HepG2 (cell line): ENCODE results near the gene PODN. TPM values are rescaled to one million over a fixed set of nuclear protein-coding genes. Genes with fewer than 3 reads are reported as not detected.
A peak's percentile ranks its signal among the peaks of the same experiment; 100 is the strongest.

Experiments
- BCL6 ChIP-seq: IDR thresholded peaks from 2 replicates; pipeline ENCODE4 v1.6.1; 2016; ENCODE audit warnings: missing genetic modification reagents, missing compliant biosample characterization
- BORCS8-MEF2B ChIP-seq: sonication (generic); formaldehyde crosslinking; IDR thresholded peaks from 2 replicates; pipeline ENCODE4 v1.8.0; 2022; ENCODE audit warnings: mild to moderate bottlenecking, missing genetic modification reagents
- ERF ChIP-seq: IDR thresholded peaks from 2 replicates; pipeline ENCODE4 v1.6.1; 2018; ENCODE audit warnings: missing biosample characterization, missing genetic modification reagents
- HOXA5 ChIP-seq: sonication (generic); formaldehyde crosslinking; IDR thresholded peaks from 2 replicates; pipeline ENCODE4 v1.4.0; 2020; ENCODE audit warnings: missing genetic modification reagents
- PAX8 ChIP-seq: sonication (generic); formaldehyde crosslinking; IDR thresholded peaks from 2 replicates; pipeline ENCODE4 v1.8.0; 2022; ENCODE audit warnings: mild to moderate bottlenecking, missing genetic modification reagents, borderline replicate concordance
- PLRG1 ChIP-seq: fragments of 450-650 bp; conservative IDR thresholded peaks from 2 replicates; pipeline ENCODE4 v1.6.1; 2016
- RFXAP ChIP-seq: sonication (generic); formaldehyde crosslinking; IDR thresholded peaks from 2 replicates; pipeline ENCODE4 v1.4.0; 2020; ENCODE audit warnings: missing genetic modification reagents, borderline replicate concordance
- STAG1 ChIP-seq: sonication (generic); formaldehyde crosslinking; IDR thresholded peaks from 2 replicates; pipeline ENCODE4 v1.4.0; 2020; ENCODE audit warnings: missing genetic modification reagents
- TOPORS ChIP-seq: sonication (generic); formaldehyde crosslinking; IDR thresholded peaks from 2 replicates; pipeline ENCODE4 v1.8.0; 2023; ENCODE audit warnings: mild to moderate bottlenecking, missing genetic modification reagents
- ZC3H13 ChIP-seq: sonication (generic); formaldehyde crosslinking; IDR thresholded peaks from 2 replicates; pipeline ENCODE4 v1.8.1; 2023; ENCODE audit warnings: mild to moderate bottlenecking, missing genetic modification reagents, moderate library complexity
- ZFP82 ChIP-seq: sonication (generic); formaldehyde crosslinking; IDR thresholded peaks from 2 replicates; pipeline ENCODE4 v1.5.1; 2020; ENCODE audit warnings: mild to moderate bottlenecking, missing genetic modification reagents, borderline replicate concordance
- ZMYM2 ChIP-seq: sonication (generic); formaldehyde crosslinking; IDR thresholded peaks from 2 replicates; pipeline ENCODE4 v1.8.0; 2022; ENCODE audit warnings: mild to moderate bottlenecking, missing genetic modification reagents
- ZNF124 ChIP-seq: sonication (generic); formaldehyde crosslinking; IDR thresholded peaks from 2 replicates; pipeline ENCODE4 v1.4.0; 2020; ENCODE audit warnings: missing genetic modification reagents
- ZNF20 ChIP-seq: sonication (generic); formaldehyde crosslinking; IDR thresholded peaks from 2 replicates; pipeline ENCODE4 v1.4.0; 2020; ENCODE audit warnings: mild to moderate bottlenecking, moderate library complexity, missing genetic modification reagents
- ZNF563 ChIP-seq: sonication (generic); formaldehyde crosslinking; IDR thresholded peaks from 2 replicates; pipeline ENCODE4 v1.8.0; 2022; ENCODE audit warnings: mild to moderate bottlenecking, moderate library complexity, missing genetic modification reagents
- ZNF589 ChIP-seq: sonication (generic); formaldehyde crosslinking; conservative IDR thresholded peaks from 2 replicates; pipeline ENCODE4 v1.8.0; 2022; ENCODE audit warnings: mild to moderate bottlenecking, moderate library complexity, missing genetic modification reagents
- ZNF619 ChIP-seq: sonication (generic); formaldehyde crosslinking; IDR thresholded peaks from 2 replicates; pipeline ENCODE4 v1.4.0; 2020; ENCODE audit warnings: mild to moderate bottlenecking, missing genetic modification reagents
- ZNF7 ChIP-seq: IDR thresholded peaks from 2 replicates; pipeline ENCODE4 v1.6.1; 2016; ENCODE audit warnings: missing biosample characterization, missing genetic modification reagents
- ZZZ3 ChIP-seq: sonication (generic); formaldehyde crosslinking; IDR thresholded peaks from 2 replicates; pipeline ENCODE4 v1.4.0; 2020; ENCODE audit warnings: missing genetic modification reagents, mild to moderate bottlenecking, borderline replicate concordance
- polyA plus RNA-seq, 8 experiments: library from polyadenylated mRNA; depleted of rRNA in 3 of 8; stranded (reverse) in 7 of 8; unstranded in 1 of 8; fragments of >200 nt; fragmentation: Illumina TruSeq in 4 of 8; extraction: Trizol in 4 of 8; gene quantifications; 2 replicates each; pipeline versions ENCODE4 v1.2.1 to v1.2.3, GENCODE V29; 2011 to 2016; ENCODE audit warnings: low read depth in 4 of 8, missing spikeins in 1 of 8, mixed read lengths in 1 of 8; ENCODE audit not compliant: insufficient read depth in 1 of 8
- total RNA-seq, 5 experiments: library from RNA; depleted of rRNA; stranded (reverse); fragments of >200 nt; fragmentation: Illumina TruSeq; extraction: Trizol; gene quantifications; 2 replicates each; pipeline ENCODE4 v1.2.3, GENCODE V29; 2016; ENCODE audit warnings: low read depth in 1 of 5
- TF ChIP-seq, protein P1 (sequence below): sonication (generic); formaldehyde crosslinking; conservative IDR thresholded peaks from 2 replicates; pipeline ENCODE4 v1.8.0; 2022; ENCODE audit warnings: low read depth, missing genetic modification reagents
- TF ChIP-seq, protein P2 (sequence below): sonication (generic); formaldehyde crosslinking; IDR thresholded peaks from 2 replicates; pipeline ENCODE4 v1.4.0; 2020; ENCODE audit warnings: mild to moderate bottlenecking, missing genetic modification reagents

The PODN gene
- total and polyA plus RNA-seq, 2 of the 13 experiments (the other 11 are each of a cell fraction or from before 2014, with no cell fraction given) = 0.13 TPM; not detected in 1

DNA sequence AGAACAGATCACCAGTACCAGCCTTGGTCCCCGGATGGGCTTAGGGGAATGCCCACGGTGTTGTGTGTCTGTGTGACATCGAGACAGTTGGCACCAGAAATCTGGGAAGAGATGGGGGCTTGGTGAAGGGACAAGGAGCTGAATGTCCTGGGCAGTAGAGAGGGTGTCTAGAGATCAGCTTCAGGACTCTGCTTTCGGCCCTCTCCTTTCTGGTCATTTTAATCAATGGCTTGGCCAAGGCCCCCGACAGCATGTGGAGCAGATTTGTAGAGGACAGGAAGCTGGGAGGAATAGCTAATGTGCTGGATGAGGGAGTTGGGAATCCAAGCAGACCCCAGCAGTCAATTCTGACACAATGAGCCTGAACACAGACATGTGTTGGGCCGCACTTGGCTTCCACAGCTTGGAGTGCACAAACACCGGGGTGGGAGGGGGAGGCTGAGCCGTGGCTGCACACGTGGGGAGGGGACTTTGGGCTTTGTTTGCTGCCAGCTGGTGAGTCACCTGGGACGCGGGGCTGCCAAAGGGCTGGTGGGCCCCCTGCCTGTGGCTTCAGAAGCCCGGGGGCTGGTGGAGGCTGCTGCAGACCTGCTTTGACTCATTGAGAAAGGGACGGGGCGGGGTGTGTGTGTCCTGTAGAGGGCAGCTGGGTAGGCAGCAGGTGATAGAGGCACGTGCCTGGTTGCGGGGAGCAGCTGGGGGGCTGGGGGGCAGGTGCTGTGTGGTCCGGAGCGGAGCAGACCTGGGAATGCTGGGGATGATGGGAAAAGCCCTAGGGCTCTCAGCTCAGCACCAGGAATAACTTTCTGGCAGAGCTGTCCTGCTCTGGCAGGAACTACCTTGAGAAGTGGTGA, 59.5 kb downstream of the PODN start (continued):
- TF ChIP-seq ERF (peak; percentile 75; the same call in 1 of the 2 replicates), STAG1 (CRISPR knock-in tag) (peak; percentile 21; the same call in 1 of the 2 replicates), ZC3H13 (CRISPR knock-in tag) (0 out of 2 replicates have a peak, but pooled peaks have one; percentile 37), ZNF20 (CRISPR knock-in tag) (no peak), ZNF7 (CRISPR knock-in tag) (no peak), PLRG1 (no peak), HOXA5 (no peak), ZNF589 (CRISPR knock-in tag) (no peak; the same call in 1 of the 2 replicates), ZNF563 (peak; percentile 43; the same call in 1 of the 2 replicates), ZNF619 (no peak), TOPORS (no peak), ZNF124 (CRISPR knock-in tag) (no peak), BCL6 (CRISPR knock-in tag) (peak; percentile 51; the same call in 1 of the 2 replicates), ZZZ3 (CRISPR knock-in tag) (0 out of 2 replicates have a peak, but pooled peaks have one; percentile 21), RFXAP (CRISPR knock-in tag) (peak; percentile 68; the same call in 1 of the 2 replicates), ZFP82 (CRISPR knock-in tag) (no peak), BORCS8-MEF2B (peak; percentile 61; the same call in 1 of the 2 replicates), ZMYM2 (CRISPR knock-in tag) (0 out of 2 replicates have a peak, but pooled peaks have one; percentile 36), PAX8 (CRISPR knock-in tag) (0 out of 2 replicates have a peak, but pooled peaks have one; percentile 46)
- TF ChIP-seq, protein P1, sequence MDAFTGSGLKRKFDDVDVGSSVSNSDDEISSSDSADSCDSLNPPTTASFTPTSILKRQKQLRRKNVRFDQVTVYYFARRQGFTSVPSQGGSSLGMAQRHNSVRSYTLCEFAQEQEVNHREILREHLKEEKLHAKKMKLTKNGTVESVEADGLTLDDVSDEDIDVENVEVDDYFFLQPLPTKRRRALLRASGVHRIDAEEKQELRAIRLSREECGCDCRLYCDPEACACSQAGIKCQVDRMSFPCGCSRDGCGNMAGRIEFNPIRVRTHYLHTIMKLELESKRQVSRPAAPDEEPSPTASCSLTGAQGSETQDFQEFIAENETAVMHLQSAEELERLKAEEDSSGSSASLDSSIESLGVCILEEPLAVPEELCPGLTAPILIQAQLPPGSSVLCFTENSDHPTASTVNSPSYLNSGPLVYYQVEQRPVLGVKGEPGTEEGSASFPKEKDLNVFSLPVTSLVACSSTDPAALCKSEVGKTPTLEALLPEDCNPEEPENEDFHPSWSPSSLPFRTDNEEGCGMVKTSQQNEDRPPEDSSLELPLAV (CRISPR knock-in tag) = no peak
- TF ChIP-seq, protein P2, sequence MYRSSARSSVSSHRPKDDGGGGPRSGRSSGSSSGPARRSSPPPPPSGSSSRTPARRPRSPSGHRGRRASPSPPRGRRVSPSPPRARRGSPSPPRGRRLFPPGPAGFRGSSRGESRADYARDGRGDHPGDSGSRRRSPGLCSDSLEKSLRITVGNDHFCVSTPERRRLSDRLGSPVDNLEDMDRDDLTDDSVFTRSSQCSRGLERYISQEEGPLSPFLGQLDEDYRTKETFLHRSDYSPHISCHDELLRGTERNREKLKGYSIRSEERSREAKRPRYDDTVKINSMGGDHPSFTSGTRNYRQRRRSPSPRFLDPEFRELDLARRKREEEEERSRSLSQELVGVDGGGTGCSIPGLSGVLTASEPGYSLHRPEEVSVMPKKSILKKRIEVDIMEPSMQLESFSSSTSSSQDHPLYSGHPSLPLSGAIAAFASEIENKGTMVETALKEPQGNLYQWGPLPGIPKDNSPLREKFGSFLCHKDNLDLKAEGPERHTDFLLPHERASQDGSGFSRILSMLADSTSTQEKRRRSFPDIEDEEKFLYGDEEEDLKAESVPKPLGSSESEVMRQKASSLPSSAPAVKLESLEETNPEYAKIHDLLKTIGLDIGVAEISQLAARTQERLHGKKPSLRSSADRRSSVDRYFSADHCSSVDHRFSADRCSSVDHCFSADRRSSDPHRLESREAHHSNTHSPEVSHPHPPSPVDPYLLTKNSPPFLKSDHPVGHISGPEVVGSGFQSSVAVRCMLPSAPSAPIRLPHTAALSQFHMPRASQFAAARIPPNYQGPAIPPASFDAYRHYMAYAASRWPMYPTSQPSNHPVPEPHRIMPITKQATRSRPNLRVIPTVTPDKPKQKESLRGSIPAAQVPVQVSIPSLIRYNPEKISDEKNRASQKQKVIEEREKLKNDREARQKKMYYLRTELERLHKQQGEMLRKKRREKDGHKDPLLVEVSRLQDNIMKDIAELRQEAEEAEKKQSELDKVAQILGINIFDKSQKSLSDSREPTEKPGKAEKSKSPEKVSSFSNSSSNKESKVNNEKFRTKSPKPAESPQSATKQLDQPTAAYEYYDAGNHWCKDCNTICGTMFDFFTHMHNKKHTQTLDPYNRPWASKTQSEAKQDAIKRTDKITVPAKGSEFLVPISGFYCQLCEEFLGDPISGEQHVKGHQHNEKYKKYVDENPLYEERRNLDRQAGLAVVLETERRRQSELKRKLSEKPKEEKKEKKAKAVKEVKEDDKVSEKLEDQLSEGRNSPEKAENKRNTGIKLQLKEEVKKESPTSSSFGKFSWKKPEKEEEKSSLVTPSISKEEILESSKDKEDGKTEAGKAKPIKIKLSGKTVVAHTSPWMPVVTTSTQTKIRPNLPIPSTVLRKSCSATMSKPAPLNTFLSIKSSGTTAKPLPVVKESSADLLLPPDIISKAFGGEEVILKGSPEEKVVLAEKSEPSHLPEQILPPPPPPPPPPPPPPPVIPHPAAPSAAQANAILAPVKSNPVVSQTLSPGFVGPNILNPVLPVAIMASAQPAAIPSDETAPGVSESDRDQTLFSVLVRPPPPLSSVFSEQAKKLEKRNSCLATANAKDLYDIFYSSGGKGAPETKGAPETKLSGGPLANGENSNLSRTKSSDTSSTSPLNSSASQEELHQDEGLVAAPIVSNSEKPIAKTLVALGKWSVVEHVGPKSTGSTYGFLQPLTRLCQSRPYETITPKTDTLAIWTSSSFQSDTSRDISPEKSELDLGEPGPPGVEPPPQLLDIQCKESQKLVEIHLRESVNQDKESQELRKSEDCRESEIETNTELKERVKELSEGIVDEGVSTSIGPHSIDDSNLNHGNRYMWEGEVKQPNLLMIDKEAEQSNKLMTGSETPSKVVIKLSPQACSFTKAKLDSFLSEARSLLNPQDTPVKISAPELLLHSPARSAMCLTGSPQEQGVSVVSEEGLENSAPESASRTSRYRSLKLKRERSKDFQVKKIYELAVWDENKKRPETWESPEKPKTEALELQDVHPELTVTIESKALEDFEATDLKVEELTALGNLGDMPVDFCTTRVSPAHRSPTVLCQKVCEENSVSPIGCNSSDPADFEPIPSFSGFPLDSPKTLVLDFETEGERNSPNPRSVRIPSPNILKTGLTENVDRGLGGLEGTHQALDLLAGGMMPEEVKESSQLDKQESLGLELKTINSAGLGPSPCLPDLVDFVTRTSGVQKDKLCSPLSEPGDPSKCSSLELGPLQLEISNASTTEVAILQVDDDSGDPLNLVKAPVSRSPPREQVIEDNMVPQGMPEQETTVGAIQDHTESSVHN (CRISPR knock-in tag) = no peak
